Activated T-cell treated with anti-CD3 and anti-CD28 coated beads, Interleukin-2, amount 50 U/mL, for 24 hours (primary cell): ENCODE data around the gene LIX1L.
A peak's percentile ranks its signal among the peaks of the same experiment; 100 is the strongest.

Experiments
- DNase-seq: peaks from one replicate; pipeline ENCODE4 v3.0.0-alpha.2; 2020
- H3K27ac Mint-ChIP-seq: 2 replicates; pipeline ENCODE4 v1.8.0; 2020; ENCODE audit warnings: mild to moderate bottlenecking, mixed read lengths
- H3K27me3 Mint-ChIP-seq: 2 replicates; pipeline ENCODE4 v1.8.0; 2020; ENCODE audit warnings: mixed read lengths
- H3K36me3 Mint-ChIP-seq: 2 replicates; pipeline ENCODE4 v1.8.0; 2020; ENCODE audit warnings: low read depth, mixed read lengths
- H3K4me1 Mint-ChIP-seq: 2 replicates; pipeline ENCODE4 v1.8.0; 2020; ENCODE audit warnings: low read depth, mixed read lengths
- H3K4me3 Mint-ChIP-seq: 2 replicates; pipeline ENCODE4 v1.8.0; 2020; ENCODE audit warnings: mild to moderate bottlenecking, moderate library complexity, mixed read lengths
- H3K9me3 Mint-ChIP-seq: 2 replicates; pipeline ENCODE4 v1.8.0; 2020; ENCODE audit warnings: mixed read lengths

Gene LIX1L

DNA sequence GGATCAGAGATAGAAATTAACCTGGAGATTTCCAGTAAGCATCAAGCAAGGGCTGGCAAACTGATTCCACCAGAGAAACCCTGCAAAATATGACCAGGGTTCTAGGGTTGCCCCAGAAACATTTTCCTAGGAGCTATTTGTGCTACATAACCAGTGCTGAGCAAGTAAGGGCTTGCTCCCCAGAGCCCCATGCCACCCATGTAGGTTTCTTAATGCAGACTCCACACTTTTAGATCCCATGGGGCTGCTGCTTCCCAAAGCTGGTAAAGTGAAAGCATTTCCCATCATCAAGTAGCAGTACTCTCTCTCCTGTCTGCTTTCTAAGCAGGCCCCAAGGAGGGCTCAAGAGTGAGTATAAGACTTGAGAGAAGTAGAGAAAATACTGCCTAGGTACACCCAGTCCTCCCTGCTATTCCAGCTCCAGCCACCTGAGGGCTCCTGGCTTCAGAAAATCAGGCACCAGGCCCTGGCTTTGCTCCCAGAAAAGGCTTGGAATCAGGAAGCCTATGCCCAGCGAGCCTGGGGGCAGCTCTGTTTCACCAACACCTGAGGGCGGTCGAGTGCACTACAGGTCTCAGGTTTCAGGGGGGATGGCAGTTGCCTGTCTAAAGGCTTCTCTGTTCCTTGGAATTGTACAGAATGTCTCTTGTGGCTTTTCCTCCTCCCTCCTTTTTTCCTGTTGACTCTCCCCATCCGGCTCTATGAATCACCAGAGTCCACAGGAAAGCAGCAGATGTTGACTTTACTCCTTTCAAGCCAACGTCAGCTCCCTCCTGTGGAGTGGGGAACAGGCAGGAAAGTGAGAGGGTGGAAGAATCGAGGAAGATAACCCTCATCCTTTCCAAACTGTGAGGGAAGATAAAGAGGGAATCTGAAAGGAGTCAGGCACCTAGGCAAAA, 66.0 kb downstream of the LIX1L start:
- H3K36me3 Mint-ChIP-seq = no peaks in the 10 kb centered on the region
- DNase-seq = peak; percentile 69
- H3K9me3 Mint-ChIP-seq = no peaks in the 10 kb centered on the region
- H3K4me1 Mint-ChIP-seq = peaks cover 1% of the 10 kb centered on the region
- H3K27me3 Mint-ChIP-seq = no peaks in the 10 kb centered on the region
- H3K27ac Mint-ChIP-seq = no peak overlapping the region
- no peak overlapping the region for H3K4me3 Mint-ChIP-seq

- no peak overlapping the region for H3K27ac Mint-ChIP-seq
- DNase-seq = no peak
- no peaks in the 10 kb centered on the region for H3K9me3 Mint-ChIP-seq
- H3K4me3 Mint-ChIP-seq = no peak overlapping the region
- H3K4me1 Mint-ChIP-seq = peaks cover 7% of the 10 kb centered on the region
- no peaks in the 10 kb centered on the region for H3K27me3 Mint-ChIP-seq
- H3K36me3 Mint-ChIP-seq = no peaks in the 10 kb centered on the region
Observed at GRCh38 chr1:145891143-145891542, 66.7 kb downstream of the LIX1L start.

GRCh38 chr1:145889722-145890121, 68.1 kb downstream of the LIX1L start:
- Mint-ChIP-seq H3K4me1 (peaks cover 18% of the 10 kb centered on the region), H3K4me3 (no peak overlapping the region), H3K27me3 (peaks cover 7% of the 10 kb centered on the region), H3K27ac (no peak overlapping the region), H3K9me3 (no peaks in the 10 kb centered on the region), H3K36me3 (no peaks in the 10 kb centered on the region)
- DNase-seq = no peak

GRCh38 chr1:145887631-145888030, 70.2 kb downstream of the LIX1L start:
- H3K4me3 Mint-ChIP-seq = no peak overlapping the region
- H3K4me1 Mint-ChIP-seq = peaks cover 20% of the 10 kb centered on the region
- H3K27ac Mint-ChIP-seq = no peak overlapping the region
- no peaks in the 10 kb centered on the region for H3K36me3 Mint-ChIP-seq
- no peak for DNase-seq
- peaks cover 24% of the 10 kb centered on the region for H3K27me3 Mint-ChIP-seq
- H3K9me3 Mint-ChIP-seq = no peaks in the 10 kb centered on the region

- Mint-ChIP-seq H3K9me3 (no peaks in the 10 kb centered on the region), H3K27ac (no peak overlapping the region), H3K4me3 (peak overlapping the region; percentile 55), H3K36me3 (no peaks in the 10 kb centered on the region), H3K4me1 (peaks cover 20% of the 10 kb centered on the region), H3K27me3 (peaks cover 25% of the 10 kb centered on the region)
- no peak for DNase-seq
Observed at GRCh38 chr1:145886816-145887215, 71.0 kb downstream of the LIX1L start.

GRCh38 chr1:145886390-145886789, 71.4 kb downstream of the LIX1L start:
- Mint-ChIP-seq H3K27ac (no peak overlapping the region), H3K4me3 (peak overlapping the region; percentile 83), H3K4me1 (peaks cover 20% of the 10 kb centered on the region), H3K27me3 (peaks cover 25% of the 10 kb centered on the region), H3K36me3 (no peaks in the 10 kb centered on the region), H3K9me3 (no peaks in the 10 kb centered on the region)
- DNase-seq = no peak

GRCh38 chr1:145885738-145886287, 72.0 kb downstream of the LIX1L start, which contains the start of gene ANKRD35:
Gene ANKRD35, minus strand, starts transcription at chr1:145885866. Its CDS starts 108 bp downstream, at chr1:145885758.
- no peaks in the 10 kb centered on the region for H3K9me3 Mint-ChIP-seq
- H3K27ac Mint-ChIP-seq = no peak within 1 kb of the TSS
- H3K27me3 Mint-ChIP-seq = peaks cover 25% of the 10 kb centered on the region
- no peaks in the 10 kb centered on the region for H3K36me3 Mint-ChIP-seq
- peaks cover 20% of the 10 kb centered on the region for H3K4me1 Mint-ChIP-seq
- peak within 1 kb of the TSS; percentile 83 for H3K4me3 Mint-ChIP-seq
- DNase-seq = peak; percentile 94

DNA sequence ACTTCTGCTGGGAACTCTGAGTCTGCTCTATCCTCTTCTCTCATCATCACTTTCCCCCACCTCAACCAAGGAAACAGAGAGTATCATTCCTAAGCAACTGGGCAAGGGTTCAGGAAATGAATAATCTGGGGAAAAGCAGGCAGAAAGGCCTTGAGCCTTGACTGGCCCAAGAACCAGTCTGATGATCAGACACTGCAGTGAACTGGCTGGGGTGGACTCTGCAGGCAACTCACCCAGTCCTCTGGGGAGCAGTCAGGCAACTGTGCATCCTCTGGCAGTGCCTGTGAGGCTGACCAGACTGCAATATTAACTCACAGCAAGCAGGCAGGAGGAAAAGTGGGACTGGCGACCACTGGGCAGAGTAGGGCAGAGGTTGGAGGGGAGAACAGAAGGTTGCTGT, 73.1 kb downstream of the LIX1L start:
- no peaks in the 10 kb centered on the region for H3K36me3 Mint-ChIP-seq
- DNase-seq = no peak
- peaks cover 20% of the 10 kb centered on the region for H3K4me1 Mint-ChIP-seq
- H3K9me3 Mint-ChIP-seq = no peaks in the 10 kb centered on the region
- H3K27me3 Mint-ChIP-seq = peaks cover 25% of the 10 kb centered on the region
- no peak overlapping the region for H3K27ac Mint-ChIP-seq
- H3K4me3 Mint-ChIP-seq = peak overlapping the region; percentile 83
